Fibroblast of mammary gland (primary cell): ENCODE results near the gene BCL2A1.
A peak's percentile ranks its signal among the peaks of the same experiment; 100 is the strongest.
"Not testable (repeated sequence)": the region's sequence is repeated elsewhere in the genome, so short reads cannot be mapped to it uniquely, and the experiment has no call there.

ENCODE experiments used
- DNase-seq: peaks from one replicate; pipeline ENCODE4 v3.0.0-alpha.2; 2010; ENCODE audit warnings: low read depth
- H3K4me3 ChIP-seq: 2 replicates; pipeline ENCODE4 v1.5.1; 2011; ENCODE audit warnings: low read depth, mild to moderate bottlenecking, low read length, moderate library complexity; ENCODE audit not compliant: control insufficient read depth
- TF ChIP-seq, protein P1 (sequence below): conservative IDR thresholded peaks from 2 replicates; pipeline ENCODE4 v1.5.1; 2011; ENCODE audit warnings: low read depth, low read length, inconsistent platforms; ENCODE audit not compliant: control insufficient read depth, insufficient read depth

BCL2A1 gene

GRCh38 chr15:79929412-79929811, 41.6 kb downstream of the BCL2A1 start:
- DNase-seq, result no peak
- no peak overlapping the region for H3K4me3 ChIP-seq
- TF ChIP-seq, protein P1, sequence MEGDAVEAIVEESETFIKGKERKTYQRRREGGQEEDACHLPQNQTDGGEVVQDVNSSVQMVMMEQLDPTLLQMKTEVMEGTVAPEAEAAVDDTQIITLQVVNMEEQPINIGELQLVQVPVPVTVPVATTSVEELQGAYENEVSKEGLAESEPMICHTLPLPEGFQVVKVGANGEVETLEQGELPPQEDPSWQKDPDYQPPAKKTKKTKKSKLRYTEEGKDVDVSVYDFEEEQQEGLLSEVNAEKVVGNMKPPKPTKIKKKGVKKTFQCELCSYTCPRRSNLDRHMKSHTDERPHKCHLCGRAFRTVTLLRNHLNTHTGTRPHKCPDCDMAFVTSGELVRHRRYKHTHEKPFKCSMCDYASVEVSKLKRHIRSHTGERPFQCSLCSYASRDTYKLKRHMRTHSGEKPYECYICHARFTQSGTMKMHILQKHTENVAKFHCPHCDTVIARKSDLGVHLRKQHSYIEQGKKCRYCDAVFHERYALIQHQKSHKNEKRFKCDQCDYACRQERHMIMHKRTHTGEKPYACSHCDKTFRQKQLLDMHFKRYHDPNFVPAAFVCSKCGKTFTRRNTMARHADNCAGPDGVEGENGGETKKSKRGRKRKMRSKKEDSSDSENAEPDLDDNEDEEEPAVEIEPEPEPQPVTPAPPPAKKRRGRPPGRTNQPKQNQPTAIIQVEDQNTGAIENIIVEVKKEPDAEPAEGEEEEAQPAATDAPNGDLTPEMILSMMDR, result no peak

DNA sequence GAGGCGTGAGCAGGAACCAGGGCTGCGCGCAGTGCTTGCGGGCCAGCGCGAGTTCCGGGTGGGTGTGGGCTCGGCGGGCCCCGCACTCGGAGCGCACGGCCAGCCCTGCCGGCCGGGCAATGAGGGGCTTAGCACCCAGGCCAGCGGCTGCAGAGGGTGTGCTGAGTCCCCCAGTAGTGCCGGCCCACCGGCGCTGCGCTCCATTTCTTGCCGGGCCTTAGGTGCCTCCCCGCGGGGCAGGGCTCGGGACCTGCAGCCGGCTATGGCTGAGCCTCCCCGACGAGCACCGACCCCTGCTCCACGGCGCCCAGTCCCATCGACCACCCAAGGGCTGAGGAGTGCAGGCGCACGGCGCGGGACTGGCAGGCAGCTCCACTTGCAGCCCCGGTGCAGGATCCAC, 44.9 kb downstream of the BCL2A1 start:
- not testable (repeated sequence) for H3K4me3 ChIP-seq, DNase-seq

DNA sequence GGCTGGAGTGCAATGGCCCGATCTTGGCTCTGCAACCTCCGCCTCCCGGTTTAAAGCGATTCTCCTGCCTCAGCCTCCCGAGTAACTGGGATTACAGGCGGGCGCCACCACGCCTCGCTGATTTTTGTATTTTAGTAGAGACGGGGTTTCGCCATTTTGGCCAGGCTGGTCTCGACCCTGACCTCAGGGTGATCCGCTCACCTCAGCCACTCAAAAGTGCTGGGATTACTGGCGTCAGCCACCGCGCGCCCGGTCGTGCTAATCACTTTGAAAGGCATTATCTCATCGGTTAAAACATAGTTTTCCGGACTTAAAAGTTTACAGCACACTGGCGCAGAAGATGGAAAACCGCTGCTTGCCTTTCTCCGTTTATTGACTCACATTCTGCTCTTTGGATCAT, 46.6 kb downstream of the BCL2A1 start:
- no peak for DNase-seq
- H3K4me3 ChIP-seq, result peak overlapping the region; percentile 84

DNA sequence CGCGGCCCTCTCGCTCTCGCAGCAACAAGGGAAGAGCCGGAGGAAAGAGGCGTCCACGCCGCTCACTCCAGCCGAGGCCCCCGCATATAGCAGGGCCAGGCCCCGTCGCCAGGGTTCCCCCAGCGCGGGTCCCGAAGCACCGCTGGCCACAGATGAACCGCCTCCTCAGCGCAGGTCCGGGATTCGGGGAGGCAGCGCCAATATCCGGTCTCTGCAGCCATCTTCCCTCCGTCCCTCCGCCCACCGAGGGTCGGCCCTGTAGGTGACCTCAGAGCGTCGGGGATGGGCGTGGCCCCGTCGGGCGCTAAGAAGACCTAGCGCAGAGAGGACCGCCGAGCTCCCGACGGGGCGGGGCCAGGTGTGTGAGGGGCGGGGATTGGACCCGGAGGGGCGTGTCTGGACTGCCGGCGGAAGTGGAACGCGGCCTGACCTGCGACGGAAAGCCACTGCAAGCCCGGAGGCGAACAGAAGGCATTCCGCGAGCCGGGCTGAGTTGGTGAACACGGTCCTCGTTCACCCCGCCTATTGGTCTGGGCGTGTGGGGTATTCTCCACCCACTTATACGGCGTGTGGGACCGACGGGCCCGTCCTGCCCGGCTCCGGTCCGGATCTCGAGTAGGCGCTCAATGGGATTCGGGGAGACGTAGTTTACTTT, 47.4 kb downstream of the BCL2A1 start:
- TF ChIP-seq, protein P1, result no peak
- DNase-seq, result peak; percentile 90
- peak overlapping the region; percentile 84 for H3K4me3 ChIP-seq

More for the DNA sequence above, 46.6 kb downstream of the BCL2A1 start:
- TF ChIP-seq, protein P1, result no peak

DNA sequence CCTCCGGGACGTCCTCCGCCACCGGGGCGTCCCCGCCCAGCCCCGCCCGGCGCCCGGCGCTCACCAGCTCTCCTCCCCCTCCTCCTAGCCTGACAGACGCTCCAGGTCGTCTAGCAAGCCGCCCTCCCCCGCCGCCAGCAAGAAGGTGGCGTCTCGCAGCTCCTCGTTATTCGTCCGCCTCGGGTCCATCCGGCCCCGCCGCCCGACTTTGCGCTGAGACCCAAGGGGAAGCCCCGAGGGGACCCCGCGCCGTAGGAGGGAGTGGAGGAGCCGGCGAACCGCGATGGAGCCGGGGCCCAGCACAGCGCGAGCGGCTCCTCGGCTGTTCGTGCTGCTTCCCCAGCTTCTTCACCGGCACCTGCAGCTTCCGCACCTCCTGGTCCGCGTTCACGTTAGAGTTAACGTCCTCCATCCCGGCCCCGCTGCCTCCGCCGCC, 47.9 kb downstream of the BCL2A1 start:
- TF ChIP-seq, protein P1, result no peak
- DNase-seq, result peak; percentile 30
- peak overlapping the region; percentile 84 for H3K4me3 ChIP-seq

- peak overlapping the region; percentile 84 for H3K4me3 ChIP-seq
- TF ChIP-seq, protein P1, result no peak
- no peak for DNase-seq
These were observed 48.4 kb downstream of the BCL2A1 start for GRCh38 chr15:79922512-79923078.

DNA sequence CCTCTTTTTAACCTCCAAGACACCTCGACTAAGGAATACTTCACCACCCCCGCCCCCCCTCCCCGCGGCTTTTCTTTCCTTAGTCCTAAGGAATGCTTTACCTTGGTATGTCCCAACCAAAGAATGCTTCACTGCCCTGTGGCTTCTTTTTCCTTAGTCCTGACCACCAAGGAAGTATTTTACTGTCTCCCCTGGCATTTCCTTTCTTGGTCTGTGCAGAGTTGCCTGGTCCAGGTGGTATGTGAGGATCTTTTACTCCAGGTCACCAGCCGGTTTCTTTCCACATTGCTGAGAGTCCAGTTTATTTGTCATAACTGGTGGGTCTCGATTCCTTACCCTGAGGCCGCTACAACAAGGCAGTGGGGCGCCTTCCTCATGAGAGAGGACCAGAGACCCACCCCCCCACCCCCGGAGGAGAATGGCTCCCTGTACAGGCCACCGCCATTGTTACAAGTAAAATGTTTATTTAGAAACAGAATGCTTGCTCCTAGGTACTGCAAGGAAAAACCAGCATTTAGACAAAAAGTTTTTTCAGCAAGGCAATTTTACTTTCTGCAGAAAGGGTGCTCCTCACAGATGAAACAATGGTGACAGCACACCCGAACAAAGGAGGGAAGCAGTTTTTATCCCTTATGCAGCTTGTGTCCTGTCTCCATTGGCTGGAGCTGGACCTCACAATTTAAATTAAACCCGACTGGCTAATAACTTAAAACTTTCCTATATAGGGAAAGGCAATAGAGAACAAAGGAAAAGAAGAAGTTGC, 51.1 kb downstream of the BCL2A1 start:
- no peak overlapping the region for H3K4me3 ChIP-seq
- no peak for DNase-seq
- TF ChIP-seq, protein P1, result no peak
